Astrocyte (in vitro differentiated cells and primary cell): ENCODE results near the gene PCDHB12.
"Not testable (repeated sequence)": the region's sequence is repeated elsewhere in the genome, so short reads cannot be mapped to it uniquely, and the experiment has no call there.

Experiments
- CTCF ChIP-seq: IDR thresholded peaks from 2 replicates; pipeline ENCODE4 v1.5.1; 2011; ENCODE audit warnings: low read depth, mild to moderate bottlenecking, inconsistent platforms, low read length, moderate library complexity; ENCODE audit not compliant: insufficient read depth
- EZH2 ChIP-seq: IDR thresholded peaks from 2 replicates; pipeline ENCODE4 v1.6.1; 2012; ENCODE audit warnings: mild to moderate bottlenecking, low read length, inconsistent platforms; ENCODE audit not compliant: insufficient read depth

DNA sequence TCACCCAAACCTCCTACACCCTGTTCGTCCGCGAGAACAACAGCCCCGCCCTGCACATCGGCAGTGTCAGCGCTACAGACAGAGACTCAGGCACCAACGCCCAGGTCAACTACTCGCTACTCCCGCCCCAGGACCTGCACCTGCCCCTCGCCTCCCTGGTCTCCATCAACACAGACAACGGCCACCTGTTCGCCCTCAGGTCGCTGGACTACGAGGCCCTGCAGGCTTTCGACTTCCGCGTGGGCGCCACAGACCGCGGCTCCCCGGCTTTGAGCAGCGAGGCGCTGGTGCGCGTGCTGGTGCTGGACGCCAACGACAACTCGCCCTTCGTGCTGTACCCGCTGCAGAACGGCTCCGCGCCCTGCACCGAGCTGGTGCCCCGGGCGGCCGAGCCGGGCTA lies 7.4 kb upstream of the PCDHB12 start:
- not testable (repeated sequence) for TF ChIP-seq CTCF, EZH2
